Sigmoid colon (tissue), 7 donors: ENCODE data around the gene B3GLCT. TPM values are rescaled to one million over a fixed set of nuclear protein-coding genes. Genes with fewer than 3 reads are reported as not detected.

Experiments
- DNase-seq: peaks from one replicate; pipeline ENCODE4 v3.0.0-alpha.2; 2019
- H3K27ac ChIP-seq, 4 donors: fragments of 200-600 bp; sonication (generic); one replicate each; pipeline ENCODE4 v1.5.1; 2016 to 2019; ENCODE audit warnings: mild to moderate bottlenecking in 1 of 4
- H3K27me3 ChIP-seq, 3 donors: fragments of 200-600 bp; sonication (generic); one replicate each; pipeline ENCODE4 v1.5.1; 2019; ENCODE audit warnings: mild to moderate bottlenecking in 1 of 3
- H3K36me3 ChIP-seq, 4 donors: fragments of 200-600 bp; sonication (generic); one replicate each; pipeline ENCODE4 v1.5.1; 2016 to 2019
- H3K4me1 ChIP-seq, 4 donors: fragments of 200-600 bp; sonication (generic); one replicate each; pipeline ENCODE4 v1.5.1; 2017 to 2019
- H3K4me3 ChIP-seq, 4 donors: fragments of 200-600 bp; sonication (generic); one replicate each; pipeline ENCODE4 v1.5.1; 2017 to 2019; ENCODE audit warnings: mild to moderate bottlenecking in 2 of 4, moderate library complexity in 1 of 4
- H3K9me3 ChIP-seq, 4 donors: fragments of 200-600 bp in 3 of 4; sonication (generic) in 3 of 4; one replicate each; pipeline versions ENCODE4 v1.5.1 to v1.6.1; 2013 to 2019
- EP300 ChIP-seq, 4 donors: sonication (generic); formaldehyde crosslinking; IDR thresholded peaks; one replicate each; pipeline ENCODE4 v1.6.1; 2017; ENCODE audit warnings: antibody characterized with exemption in 4 of 4
- POLR2A ChIP-seq, 2 donors: fragments of 450-650 bp; IDR thresholded peaks; one replicate each; pipeline ENCODE4 v1.6.1; 2016; ENCODE audit warnings: antibody characterized with exemption in 2 of 2, mild to moderate bottlenecking in 2 of 2, moderate library complexity in 2 of 2
- POLR2AphosphoS5 ChIP-seq, 4 donors: sonication (generic); formaldehyde crosslinking; IDR thresholded peaks; one replicate each; pipeline ENCODE4 v1.6.1; 2017; ENCODE audit warnings: antibody characterized with exemption in 4 of 4
- WGBS, 2 donors: extraction: QIAGEN DNeasy Blood & Tissue Kit; methylation state at CpG; one replicate each; pipeline ENCODE4 v1.1.7; 2013; 5-methylcytosine and 5-hydroxymethylcytosine counted together
- intact Hi-C: fragments of 100-400 bp; cut with DNase I; formaldehyde crosslinking; loops from one replicate; pipeline ENCODE4 v1.15.1; 2023
- polyA plus RNA-seq, 3 donors: library from polyadenylated mRNA; stranded (reverse); fragments of 200-250 nt; gene quantifications; one replicate each; pipeline ENCODE4 v1.2.3, GENCODE V29; 2013
- total RNA-seq, 4 donors: library from RNA; depleted of rRNA; stranded (reverse); fragments of >200 nt; gene quantifications; one replicate each; pipeline ENCODE4 v1.1.0, GENCODE V29; 2016
- TF ChIP-seq, protein P1 (sequence below), 4 experiments: fragments of 450-650 bp in 3 of 4; fragments of 200-600 bp in 1 of 4; IDR thresholded peaks; one replicate each; pipeline ENCODE4 v1.5.1; 2016 to 2019; ENCODE audit warnings: antibody characterized with exemption in 4 of 4, mild to moderate bottlenecking in 3 of 4, moderate library complexity in 2 of 4
- donor health status: healthy with polysubstance abuse.
- donor health status: Bipolar disorder and iron deficiency.
- donor health status: healthy.

The B3GLCT gene
- total and polyA plus RNA-seq, 7 donors: 0.60 to 7.5 (median 5.8) TPM

DNA sequence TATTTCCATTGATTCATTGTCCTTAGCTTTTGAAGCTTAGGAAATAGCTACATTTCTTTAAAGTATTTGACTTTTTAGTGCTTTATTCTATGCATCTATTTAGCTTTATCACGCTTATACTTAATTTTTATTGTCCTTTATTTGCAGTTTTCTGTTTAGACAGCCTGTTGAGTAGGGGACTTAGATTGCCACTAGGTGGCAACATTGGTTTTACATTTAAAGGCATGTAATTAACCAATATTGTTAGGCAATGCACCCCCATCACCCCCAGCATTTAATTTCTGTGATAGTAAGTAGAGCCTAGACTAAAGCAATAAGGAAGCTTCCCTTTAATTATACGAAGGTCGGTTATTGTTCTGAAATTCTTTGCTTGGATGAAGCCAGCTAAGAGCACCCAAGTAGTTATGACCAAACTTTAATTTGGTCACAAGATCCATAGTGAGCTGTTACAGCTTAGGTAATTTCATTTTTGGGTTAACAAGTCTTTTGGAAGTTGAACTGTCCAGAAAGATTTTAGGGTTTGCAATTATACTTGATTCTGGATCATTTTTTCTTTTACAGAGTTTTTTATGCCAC, 36.5 kb downstream of the B3GLCT start:
- H3K27ac ChIP-seq: no peak overlapping the region
- intact Hi-C loops: loop anchor here (5.0 kb wide), 2 partner anchors 191 to 506 kb away; no protein-coding TSS in a partner anchor
- H3K36me3 ChIP-seq: no peaks in the 10 kb centered on the region
- no peaks in the 10 kb centered on the region for H3K4me1 ChIP-seq
- 16 to 51% methylated on average over 3 of the region's 3 CpGs for WGBS, 2 donors
- H3K27me3 ChIP-seq: no peaks in the 10 kb centered on the region
- no peaks in the 10 kb centered on the region for H3K9me3 ChIP-seq
- TF ChIP-seq EP300 (IDR thresholded peaks at IDR 0.05): no peak
- TF ChIP-seq POLR2A (IDR thresholded peaks at IDR 0.05): no peak
- TF ChIP-seq, protein P1, sequence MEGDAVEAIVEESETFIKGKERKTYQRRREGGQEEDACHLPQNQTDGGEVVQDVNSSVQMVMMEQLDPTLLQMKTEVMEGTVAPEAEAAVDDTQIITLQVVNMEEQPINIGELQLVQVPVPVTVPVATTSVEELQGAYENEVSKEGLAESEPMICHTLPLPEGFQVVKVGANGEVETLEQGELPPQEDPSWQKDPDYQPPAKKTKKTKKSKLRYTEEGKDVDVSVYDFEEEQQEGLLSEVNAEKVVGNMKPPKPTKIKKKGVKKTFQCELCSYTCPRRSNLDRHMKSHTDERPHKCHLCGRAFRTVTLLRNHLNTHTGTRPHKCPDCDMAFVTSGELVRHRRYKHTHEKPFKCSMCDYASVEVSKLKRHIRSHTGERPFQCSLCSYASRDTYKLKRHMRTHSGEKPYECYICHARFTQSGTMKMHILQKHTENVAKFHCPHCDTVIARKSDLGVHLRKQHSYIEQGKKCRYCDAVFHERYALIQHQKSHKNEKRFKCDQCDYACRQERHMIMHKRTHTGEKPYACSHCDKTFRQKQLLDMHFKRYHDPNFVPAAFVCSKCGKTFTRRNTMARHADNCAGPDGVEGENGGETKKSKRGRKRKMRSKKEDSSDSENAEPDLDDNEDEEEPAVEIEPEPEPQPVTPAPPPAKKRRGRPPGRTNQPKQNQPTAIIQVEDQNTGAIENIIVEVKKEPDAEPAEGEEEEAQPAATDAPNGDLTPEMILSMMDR (IDR thresholded peaks at IDR 0.05): peak in 3 of 4 experiments; percentile 43 to 58 (median 47)
- TF ChIP-seq POLR2AphosphoS5 (IDR thresholded peaks at IDR 0.05): no peak
- DNase-seq: no peak
- no peak overlapping the region for H3K4me3 ChIP-seq

DNA sequence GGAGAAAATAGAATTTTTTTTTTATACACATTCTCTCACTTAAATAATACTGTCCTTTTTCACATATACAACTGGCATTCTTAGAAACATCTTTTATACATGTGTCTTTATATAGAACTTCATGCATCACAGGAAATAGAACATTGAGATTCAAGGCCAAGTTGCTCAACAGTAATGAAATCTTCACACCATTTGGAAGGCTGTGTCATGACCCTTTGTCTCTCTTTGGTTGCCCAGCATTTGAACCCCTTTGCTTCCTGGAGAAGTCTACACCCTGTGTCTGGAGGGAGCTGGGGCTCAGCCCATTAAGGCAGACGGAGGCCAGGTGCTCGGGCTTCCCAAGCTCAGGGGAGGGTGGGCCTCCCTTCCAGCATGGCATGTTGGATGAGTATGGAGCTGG, 41.1 kb downstream of the B3GLCT start:
- WGBS, 2 donors: 94 to 96% methylated on average over 2 of the region's 2 CpGs
- H3K9me3 ChIP-seq: no peaks in the 10 kb centered on the region
- DNase-seq: no peak
- no peaks in the 10 kb centered on the region for H3K36me3 ChIP-seq
- H3K4me3 ChIP-seq: no peak overlapping the region
- no peak for TF ChIP-seq POLR2AphosphoS5 (IDR thresholded peaks at IDR 0.05)
- TF ChIP-seq POLR2A (IDR thresholded peaks at IDR 0.05): no peak
- TF ChIP-seq, protein P1 (IDR thresholded peaks at IDR 0.05): no peak
- TF ChIP-seq EP300 (IDR thresholded peaks at IDR 0.05): no peak
- H3K4me1 ChIP-seq: peaks cover 0 to 9% (median 0%) of the 10 kb centered on the region in 4 donors
- H3K27me3 ChIP-seq: no peaks in the 10 kb centered on the region
- intact Hi-C loops: no loop called here
- H3K27ac ChIP-seq: no peak overlapping the region

DNA sequence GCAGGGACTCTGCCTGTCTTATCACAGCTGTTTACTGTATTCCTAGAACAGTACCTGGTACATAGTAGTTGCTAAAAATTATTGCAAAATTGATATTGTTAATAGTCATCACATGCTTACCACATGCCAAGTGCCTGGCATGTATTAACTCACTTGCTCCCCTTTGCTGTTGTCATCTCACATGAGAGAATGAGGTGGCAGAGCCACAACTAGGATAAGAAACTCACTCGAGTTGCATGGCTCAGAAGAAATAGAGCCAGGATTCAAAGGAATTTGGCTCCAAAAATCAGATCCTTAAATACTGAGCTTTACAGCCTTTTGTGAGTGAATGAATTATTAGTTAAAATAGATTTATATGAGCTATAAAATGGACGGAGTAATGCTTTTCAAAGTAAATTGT, 42.6 kb downstream of the B3GLCT start:
- intact Hi-C loops: no loop called here

DNA sequence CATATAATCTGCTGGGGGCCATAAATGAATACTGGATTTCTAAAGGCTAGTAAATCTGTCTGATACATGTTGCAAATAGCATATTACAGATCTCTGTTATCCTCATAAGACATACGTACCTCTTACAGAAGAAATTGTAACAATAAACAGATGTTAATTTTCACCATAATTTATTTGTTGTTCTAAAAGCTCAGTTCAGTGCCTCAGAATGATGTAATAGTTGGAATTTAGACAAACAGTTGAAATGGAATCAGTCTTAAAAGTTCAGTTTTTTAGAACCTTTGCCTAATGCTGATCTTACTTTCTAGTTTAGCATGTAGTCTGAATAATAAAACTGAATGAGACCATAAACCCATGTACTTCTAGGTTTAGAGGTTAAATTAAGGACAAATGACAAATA, 43.1 kb downstream of the B3GLCT start:
- no peaks in the 10 kb centered on the region for H3K36me3 ChIP-seq
- no peaks in the 10 kb centered on the region for H3K27me3 ChIP-seq
- no peak overlapping the region for H3K4me3 ChIP-seq
- intact Hi-C loops: no loop called here
- no peaks in the 10 kb centered on the region for H3K9me3 ChIP-seq
- 67 to 89% methylated on average over 1 of the region's 1 CpG for WGBS, 2 donors
- peak in 2 of 4 donors; percentile 30 to 37 for TF ChIP-seq POLR2AphosphoS5 (IDR thresholded peaks at IDR 0.05)
- TF ChIP-seq EP300 (IDR thresholded peaks at IDR 0.05): no peak
- TF ChIP-seq, protein P1 (IDR thresholded peaks at IDR 0.05): no peak
- TF ChIP-seq POLR2A (IDR thresholded peaks at IDR 0.05): no peak
- peaks cover 0 to 9% (median 0%) of the 10 kb centered on the region in 4 donors for H3K4me1 ChIP-seq
- no peak overlapping the region for H3K27ac ChIP-seq
- no peak for DNase-seq

More for the DNA sequence above, 42.6 kb downstream of the B3GLCT start:
- no peaks in the 10 kb centered on the region for H3K36me3 ChIP-seq
- no peaks in the 10 kb centered on the region for H3K9me3 ChIP-seq
- TF ChIP-seq POLR2AphosphoS5 (IDR thresholded peaks at IDR 0.05) (no peak), POLR2A (IDR thresholded peaks at IDR 0.05) (no peak), EP300 (IDR thresholded peaks at IDR 0.05) (no peak)
- TF ChIP-seq, protein P1 (IDR thresholded peaks at IDR 0.05): no peak
- H3K27me3 ChIP-seq: no peaks in the 10 kb centered on the region
- peaks cover 0 to 9% (median 0%) of the 10 kb centered on the region in 4 donors for H3K4me1 ChIP-seq
- 75 to 77% methylated on average over 2 of the region's 2 CpGs for WGBS, 2 donors
- no peak overlapping the region for H3K27ac ChIP-seq
- no peak overlapping the region for H3K4me3 ChIP-seq
- DNase-seq: no peak
